ENCODE results near the gene TRIM69.
"Not testable (repeated sequence)": the region's sequence is repeated elsewhere in the genome, so short reads cannot be mapped to it uniquely, and the experiment has no call there.

Gene TRIM69

DNA sequence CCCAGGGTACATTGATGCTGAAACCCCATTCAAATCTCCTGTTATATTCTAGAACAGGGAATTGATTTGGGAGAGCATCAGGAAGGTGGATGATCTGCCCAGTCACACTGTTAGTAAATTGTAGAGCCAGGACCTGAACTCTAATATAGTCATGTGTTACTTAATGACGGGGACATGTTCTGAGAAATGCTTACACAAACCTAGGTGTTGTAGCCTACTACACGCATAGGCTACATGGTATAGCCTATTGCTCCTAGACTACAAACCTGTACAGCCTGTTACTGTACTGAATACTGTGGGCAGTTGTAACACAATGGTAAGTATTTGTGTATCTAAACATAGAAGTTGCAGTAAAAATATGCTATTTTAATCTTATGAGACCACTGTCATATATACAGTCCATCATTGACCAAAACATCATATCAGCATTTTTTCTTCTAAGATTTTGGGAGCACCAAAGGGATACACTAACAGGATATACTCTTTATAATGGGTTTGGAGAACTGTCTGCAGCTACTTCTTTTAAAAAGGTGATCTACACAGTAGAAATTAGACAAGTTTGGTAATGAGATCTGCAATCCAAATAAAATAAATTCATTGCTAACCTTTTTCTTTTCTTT lies 19.2 kb upstream of the TRIM69 start:
- DNase-seq (ENCODE audit: low read depth, low spot score), result no peak

DNA sequence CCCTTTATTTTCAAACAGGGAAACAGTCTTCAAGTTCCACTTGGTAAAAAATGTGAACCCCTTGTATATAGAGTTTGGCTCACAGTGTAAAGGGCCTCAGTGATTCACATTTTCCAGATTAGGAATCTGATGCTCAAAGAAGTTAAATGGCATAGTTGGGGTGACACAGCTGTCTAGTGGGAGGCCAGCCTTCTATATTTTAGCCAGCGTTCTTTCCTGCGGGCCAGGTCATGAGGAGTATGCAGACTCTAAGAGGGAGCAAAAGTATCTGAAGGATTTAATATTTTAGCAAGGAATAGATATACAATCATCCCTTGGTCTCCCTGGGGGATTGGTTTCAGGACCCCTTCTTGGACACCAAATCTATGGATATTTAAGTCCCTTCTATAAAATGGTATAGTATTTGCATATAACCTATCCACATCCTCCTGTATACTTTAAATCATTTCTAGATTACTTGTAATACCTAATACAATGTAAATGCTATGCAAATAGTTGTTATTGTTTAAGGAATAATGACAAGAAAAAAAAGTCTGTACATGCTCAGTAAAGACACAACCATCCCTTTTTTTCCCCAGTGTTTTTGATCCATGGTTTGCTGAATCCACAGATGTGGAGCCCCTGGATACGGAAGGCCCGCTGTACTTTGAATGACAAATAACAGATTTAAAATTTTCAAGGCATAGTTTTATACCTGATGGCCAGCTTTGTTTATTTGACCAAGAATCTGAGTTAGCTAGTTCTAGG lies 18.0 kb upstream of the TRIM69 start:
- DNase-seq (ENCODE audit: low read depth, low spot score), result no peak

DNA sequence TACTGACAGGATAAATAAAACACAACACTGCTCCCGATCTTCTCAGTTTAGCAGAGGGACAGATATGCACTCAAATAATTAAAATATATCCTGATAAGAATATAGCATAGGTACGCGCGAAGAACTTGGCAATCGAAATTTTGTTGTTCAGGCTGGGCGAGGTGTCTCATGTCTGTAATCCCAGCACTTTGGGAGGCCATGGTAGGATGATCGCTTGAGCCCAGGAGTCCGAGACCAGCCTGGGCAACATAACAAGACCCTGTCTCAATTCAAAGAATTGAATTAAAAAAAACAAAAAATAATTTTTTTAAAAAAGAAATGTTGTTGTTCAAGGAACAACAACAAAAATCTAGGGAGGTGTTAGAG lies 17.4 kb upstream of the TRIM69 start:
- no peak for DNase-seq (ENCODE audit: low read depth, low spot score)

DNA sequence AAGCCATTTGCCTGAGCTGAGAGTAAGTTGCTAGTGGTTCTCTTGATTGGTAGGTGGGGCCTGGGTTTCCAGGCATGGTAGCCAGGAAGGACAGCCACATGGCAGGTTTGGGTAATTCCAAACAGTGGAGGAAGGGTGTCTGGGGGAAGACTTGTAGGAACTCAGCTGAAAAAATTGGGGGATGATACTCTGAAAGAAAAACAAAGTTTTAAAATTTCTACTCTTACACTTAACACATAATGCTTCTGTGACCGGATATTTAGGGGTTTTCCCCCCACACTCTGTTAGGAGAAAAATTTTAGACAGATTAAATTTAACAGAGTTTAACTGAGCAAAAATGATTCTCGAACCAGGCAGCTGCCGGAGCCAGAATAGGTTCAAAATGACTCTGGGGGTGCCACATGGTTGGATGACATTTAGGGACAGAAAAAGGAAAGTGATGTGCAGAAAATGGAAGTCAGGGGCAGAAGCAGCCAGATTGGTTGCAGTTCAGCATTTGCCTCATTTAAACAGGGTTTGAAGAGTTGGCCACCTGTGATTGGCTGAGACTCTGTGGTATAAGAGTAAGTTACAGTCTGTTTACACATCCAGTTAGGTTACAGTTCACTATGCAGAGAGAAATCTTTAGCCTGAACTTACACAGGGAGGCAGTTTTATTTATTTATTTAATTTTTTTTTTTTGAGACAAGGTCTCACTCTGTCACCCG lies 16.9 kb upstream of the TRIM69 start:
- DNase-seq (ENCODE audit: low read depth, low spot score), result no peak

DNA sequence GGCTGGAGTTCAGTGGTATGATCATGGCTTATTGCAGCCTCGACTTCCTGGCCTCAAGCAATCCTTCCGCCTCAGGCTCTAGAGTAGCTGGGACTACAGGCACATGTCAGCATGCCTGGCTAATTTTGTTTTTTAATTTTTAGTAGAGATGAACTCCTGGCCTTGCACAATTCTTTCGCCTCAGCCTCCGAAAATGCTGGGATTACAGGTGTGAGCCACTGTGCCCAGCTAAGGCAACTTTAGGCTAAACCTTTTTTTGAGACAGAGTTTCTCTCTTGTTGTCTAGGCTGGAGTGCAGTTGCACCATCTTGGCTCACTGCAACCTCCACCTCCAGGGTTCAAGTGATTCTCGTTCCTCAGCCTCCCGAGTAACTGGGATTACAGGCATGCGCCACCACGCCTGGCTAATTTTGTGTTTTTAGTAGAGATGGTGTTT lies 16.3 kb upstream of the TRIM69 start:
- not testable (repeated sequence) for DNase-seq (ENCODE audit: low read depth, low spot score)

DNA sequence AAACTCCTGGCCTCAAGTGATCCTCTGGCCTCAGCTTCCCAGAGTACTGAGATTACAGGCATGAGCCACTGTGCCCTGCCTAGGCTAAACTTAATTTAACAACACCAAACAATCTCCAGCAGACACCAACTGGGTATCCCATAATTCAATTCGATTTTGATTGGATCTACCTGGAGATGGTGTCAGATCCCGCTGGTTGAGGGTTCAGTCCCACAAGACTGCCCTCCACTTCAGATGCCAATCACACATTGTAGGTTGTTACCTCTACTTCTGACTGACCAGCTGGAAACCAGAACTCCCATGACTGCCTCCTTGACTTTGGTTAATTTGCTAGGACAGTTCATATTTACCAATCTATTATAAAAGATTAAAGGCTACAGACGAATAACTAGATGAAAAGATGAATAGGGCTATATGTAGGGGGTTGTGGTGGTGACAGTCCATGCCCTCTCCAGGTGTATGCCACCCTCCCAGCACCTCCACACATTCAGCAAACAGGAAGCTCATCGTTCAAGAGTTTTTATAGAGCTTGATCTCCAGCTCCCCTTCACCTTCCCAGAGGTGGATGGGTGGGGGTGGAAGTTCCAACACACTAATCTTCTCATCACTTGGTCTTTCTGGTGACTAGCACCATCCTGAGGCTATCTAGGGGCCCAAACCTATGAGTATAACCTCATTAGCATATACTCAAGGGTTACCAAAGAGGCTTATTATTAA lies 15.7 kb upstream of the TRIM69 start:
- DNase-seq (ENCODE audit: low read depth, low spot score), result no peak

DNA sequence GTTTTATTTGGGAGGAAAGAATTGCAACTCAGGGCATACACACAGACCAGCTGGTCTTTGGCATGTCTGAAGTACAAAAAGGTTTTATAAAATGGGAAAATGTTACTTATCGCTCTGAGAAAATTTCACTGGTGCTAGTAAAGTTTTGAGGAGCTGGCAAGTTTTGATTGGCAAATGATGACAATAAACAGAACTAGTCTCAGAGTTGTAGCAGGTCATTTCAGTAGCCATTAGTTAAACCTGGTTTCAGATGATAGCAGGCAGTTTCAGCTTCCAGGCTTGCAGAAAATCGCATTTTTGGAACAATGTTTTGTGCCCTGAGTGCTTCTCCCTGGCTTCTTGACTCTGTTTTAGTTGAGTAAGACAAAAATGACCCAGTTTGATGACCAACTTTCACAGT lies 14.3 kb upstream of the TRIM69 start:
- no peak for DNase-seq (ENCODE audit: low read depth, low spot score)

DNA sequence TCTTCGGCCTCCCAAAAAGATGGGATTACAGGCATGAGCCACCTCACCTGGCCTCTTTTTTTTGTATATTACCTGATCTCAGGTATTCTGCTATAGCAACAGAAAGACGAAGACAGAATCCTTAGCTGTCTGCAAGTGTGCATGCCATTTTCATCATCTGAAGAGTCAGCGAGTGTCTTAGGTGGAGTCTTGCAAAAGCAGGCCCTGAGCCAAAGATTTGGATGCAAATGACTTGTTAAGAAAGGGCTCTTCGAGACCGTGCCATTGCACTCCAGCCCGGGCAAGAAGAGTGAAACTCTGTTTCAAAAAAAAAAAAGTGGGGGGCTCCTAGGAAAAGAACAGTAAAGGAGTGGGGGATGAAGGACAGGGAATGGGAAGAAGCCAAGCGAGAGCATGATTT lies 10.2 kb upstream of the TRIM69 start:
- DNase-seq (ENCODE audit: low read depth, low spot score), result no peak

DNA sequence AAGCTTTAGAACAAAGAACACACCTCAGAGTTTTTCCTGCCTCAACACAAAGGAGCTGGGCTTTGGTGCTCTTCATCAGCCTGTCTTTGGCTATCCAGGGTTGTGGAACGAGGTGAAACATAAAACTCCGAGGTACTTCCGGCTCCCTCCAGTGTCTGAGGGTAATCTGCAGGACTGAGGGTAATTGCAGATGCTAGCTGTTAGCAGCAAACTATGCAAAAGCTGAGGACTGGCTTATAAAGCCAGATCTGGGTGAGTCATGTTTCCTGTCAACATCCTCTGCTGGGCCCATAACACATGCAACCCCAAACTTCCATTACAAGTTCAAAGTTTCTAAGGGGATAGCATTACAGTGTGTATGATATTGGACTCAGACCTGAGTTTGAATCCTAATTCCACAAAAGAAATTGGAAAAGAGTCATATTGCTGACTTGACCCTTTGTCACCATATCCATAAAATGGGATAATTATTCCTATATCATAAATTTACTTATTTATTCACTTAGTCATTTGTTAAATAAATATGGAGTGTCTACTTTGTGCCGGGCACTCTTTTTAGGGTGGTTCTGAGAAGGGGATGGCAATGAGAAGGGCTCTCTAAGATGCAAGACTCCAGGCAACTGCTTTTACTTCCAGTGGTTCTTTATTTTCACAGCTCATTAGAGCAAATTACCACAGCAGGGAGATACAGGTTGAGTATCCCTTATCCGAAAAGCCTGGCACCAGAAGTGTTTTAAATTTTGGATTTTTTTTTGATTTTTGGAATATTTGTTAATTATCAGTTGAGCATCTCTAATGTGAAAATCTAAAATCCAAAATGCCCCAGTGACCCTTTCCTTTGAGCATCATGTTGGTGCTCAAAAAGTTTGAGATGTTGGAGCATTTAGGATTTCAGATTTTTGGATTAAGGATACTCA lies 9.5 kb upstream of the TRIM69 start:
- peak; percentile 47 for DNase-seq (ENCODE audit: low read depth, low spot score)

DNA sequence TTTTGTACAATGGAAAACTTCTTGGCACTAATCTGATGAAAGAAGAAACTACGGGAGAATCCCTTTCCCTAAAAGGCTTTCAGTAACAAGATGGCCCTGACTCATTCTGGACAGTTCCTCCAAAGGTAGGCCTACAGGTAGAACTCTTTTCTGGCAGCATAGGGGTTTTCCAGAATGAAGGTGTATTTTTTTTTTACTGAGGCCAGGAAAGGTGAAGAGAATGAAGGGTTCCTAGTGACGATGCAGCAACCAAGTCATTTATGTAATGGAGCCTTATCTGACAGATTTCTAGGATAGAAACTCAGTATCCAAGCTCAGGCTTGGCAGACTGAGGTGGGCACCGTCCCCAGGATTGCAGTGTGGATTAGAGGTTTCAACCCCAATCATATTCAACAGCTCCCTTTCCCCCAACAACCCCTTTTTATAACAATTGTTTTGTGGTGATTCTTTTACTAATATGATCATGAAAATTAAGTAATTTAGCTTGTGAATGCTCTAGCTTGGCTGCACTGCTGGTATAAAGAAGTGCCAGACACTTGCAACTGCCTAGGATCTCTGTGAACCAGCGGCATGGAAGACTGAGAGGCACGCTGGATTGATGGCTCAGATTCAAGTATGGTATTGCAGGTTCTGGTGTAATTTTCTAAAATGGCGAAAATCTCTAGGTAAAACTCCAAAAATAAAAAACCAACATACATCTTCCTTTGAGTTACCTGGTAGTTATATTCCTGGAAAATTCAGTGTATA lies 8.7 kb upstream of the TRIM69 start:
- DNase-seq (ENCODE audit: low read depth, low spot score), result no peak

DNA sequence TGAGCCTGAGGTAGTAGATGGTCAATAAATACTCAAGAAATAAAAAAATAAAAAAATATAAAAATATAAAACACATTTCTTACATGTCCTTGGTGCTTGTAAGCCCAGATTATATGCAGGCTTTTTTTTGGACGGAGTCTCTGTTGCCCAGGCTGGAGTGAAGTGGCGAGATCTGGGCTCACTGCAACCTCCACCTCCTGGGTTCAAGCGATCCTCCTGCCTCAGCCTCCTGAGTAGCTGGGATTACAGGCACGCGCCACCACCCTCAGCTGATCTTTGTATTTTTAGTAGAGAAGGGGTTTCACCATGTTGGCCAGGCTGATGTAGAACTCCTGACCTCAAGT lies 8.1 kb upstream of the TRIM69 start:
- DNase-seq (ENCODE audit: low read depth, low spot score), result not testable (repeated sequence)

DNA sequence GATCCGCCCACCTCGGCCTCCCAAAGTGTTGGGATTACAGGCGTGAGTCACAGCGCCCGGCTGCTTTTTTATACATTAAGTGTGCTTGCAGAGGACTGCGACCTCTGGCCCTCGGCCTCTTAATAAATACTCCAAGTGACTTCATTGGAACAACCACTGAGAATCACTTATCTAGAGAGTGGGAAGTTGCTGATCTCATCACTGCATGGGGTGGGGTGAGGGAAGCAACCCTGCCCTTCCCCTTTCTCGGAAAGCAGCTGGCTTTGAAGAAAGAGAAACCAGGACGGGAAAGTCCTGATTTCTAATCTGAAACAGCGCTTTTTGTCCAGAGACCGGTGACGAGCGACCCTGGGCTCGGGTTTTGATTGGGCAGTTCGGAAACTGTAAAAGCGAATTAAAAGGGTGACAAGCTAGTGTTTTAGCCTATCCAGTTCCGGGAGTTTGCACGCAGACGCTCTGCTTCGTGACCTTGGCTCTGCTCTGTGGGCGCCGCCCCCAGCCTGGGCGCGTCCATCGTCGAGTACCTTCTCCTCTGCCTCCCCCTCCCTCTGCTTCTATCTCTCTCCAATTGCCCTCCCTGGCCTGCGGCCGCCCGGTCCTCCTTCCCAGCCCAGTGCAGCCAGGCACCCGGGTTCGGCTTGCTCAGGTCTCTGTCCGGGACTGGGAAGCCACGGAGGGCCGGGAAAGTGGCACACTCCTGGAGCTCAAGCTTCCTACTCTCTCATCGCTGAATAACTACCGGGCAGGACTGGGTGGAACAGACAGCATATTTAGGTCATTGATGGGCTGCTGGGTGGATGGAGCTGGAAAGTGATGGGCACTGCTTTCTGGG lies 7.5 kb upstream of the TRIM69 start:
- peak; percentile 93 for DNase-seq (ENCODE audit: low read depth, low spot score)

DNA sequence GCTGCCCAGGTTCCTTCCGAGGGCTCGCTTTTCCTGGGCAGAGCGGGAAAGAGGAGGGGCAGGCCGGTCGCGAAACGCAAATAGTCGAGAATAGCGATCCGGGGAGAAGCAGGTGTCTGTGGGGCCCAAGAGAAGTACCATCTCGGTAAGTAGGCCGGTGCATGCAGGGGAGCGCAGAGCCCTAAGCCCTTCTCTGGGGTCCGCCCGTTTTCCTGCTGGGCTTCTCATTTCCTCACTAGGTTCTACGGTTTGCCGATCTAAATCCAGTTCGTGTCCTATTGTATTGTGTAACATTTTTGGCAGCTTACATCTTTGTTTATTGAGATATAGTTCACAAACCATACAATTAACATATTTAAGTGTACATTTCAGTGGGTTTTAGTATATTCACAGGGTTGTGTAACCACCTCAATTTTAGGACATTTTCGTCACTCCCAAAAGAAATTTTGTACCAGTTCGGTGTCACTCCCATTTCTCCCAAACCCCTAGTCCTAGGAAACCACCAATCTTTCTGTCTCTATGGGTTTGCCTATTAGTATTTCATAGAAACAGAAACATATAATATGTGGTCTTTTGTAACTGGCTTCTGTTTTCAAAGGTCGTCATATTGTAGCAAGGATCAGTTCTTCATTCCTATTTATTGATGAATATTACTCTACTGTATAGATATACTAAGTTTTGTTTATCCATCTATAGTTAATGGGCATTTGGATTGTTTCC lies 6.8 kb upstream of the TRIM69 start:
- no peak for DNase-seq (ENCODE audit: low read depth, low spot score)

DNA sequence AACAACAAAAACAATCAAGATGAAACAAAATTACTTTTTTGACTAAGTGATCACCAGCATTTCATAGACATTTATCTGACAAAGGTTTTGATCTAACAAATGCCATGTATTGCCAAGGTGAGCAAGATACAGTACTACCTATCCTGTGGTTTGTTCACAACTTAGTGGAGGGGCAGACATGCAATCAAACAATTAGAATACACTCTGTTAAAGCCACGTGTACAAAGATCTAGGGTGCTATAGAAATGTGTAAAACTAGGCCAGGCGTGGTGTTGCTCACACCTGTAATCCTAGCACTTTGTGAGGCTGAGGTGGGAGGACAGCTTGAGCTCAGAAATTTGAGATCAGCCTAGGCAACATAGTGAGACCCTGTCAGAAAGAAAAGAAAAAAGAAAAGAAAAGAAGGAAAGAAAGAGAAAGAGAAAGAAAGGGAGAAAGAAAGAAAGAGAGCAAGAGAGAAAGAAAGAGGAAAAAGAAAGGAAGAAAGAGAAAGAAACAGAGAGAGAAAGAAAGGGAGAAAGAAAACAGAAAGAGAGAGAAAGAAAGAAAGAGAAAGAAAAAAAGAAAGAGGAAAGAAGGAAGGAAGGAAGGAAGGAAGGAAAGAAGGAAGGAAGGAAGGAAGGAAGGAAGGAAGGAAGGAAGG lies 1.4 kb upstream of the TRIM69 start:
- DNase-seq (ENCODE audit: low read depth, low spot score), result no peak

DNA sequence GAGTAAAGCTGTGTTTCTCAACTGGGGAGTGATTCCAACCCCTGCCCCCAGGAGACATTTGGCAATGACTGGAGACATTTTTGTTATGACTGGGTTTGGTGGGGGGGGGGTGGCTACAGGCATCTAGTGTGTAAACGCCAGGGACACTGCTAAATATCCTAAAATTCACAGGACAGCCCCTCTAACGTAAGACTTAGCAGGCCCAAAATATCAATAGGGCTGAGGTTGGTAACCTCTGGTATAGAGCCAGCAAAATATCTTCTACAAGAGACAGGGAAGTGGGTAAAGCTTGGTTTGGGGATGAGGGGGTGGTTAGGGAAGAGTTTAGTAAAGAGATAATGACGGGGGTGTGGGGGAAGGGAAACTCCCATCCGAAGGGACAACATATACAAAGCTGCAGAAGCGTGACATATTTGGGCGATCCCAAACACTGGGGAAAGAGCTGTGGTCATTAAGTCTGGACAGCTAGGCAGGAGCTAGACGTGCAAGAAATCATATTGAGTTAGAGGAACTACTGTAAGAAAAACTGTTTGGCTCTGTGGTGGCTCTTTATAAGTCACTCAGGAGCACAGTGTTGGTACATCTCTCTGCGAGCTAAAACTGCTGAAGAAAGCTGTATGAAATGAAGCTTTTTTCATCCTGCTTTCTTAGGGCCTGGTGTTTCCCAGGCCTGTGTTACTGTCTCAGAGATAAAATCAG lies 697 bp upstream of the TRIM69 start:
- no peak for DNase-seq (ENCODE audit: low read depth, low spot score)

DNA sequence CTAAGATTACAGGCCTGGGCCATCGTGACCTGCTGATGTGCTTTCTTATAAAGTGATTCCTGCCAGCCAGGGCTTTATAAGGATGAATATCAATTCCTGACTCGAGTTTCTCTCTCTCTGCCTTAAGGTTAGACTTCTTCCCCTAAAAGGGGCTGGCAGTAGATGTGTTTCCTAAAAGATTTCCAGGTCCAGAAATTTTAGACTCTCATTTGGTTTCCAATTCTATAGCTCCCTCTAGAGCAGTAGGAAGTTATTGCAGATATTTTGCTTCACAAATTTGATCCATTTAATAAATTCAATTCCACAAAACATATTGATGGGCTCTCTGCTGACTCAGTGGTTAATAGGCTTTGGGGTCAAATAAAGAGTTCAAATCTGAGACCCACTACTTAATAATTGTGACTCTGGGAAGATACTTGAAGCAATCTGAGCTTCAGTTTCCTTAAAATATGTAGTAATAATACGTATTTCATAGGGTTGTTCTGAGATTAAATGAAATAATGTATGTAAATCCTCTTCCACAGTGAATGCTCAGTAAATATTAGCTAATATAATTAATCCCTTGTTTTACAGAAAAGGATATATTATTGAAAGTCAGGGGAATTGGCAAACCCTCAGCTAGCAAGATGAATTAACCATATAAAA lies 2.1 kb downstream of the TRIM69 start:
- no peak for DNase-seq (ENCODE audit: low read depth, low spot score)

DNA sequence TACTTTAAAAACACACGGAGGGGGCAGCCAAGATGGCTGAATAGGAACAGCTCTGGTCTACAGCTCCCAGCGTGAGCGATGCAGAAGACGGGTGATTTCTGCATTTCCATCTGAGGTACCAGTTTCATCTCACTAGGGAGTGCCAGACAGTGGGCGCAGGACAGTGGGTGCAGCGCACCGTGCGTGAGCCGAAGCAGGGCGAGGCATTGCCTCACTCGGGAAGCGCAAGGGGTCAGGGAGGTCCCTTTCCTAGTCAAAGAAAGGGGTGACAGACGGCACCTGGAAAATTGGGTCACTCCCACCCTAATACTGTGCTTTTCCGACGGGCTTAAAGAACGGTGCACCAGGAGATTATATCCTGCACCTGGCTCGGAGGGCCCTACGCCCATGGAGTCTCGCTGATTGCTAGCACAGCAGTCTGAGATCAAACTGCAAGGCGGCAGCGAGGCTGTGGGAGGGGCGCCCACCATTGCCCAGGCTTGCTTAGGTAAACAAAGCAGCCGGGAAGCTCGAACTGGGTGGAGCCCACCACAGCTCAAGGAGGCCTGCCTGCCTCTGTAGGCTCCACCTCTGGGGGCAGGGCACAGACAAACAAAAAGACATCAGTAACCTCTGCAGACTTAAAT lies 3.0 kb downstream of the TRIM69 start:
- not testable (repeated sequence) for DNase-seq (ENCODE audit: low read depth, low spot score)

Data from activated naive CD8-positive, alpha-beta T cell treated with anti-CD3 and anti-CD28 coated beads, Interleukin-2, amount 50 U/mL, for 16 hours (primary cell).